Left cardiac atrium (tissue), 4 donors: ENCODE data around the gene HYI. TPM values are rescaled to one million over a fixed set of nuclear protein-coding genes. Genes with fewer than 3 reads are reported as not detected.
"Not testable (repeated sequence)": the region's sequence is repeated elsewhere in the genome, so short reads cannot be mapped to it uniquely, and the experiment has no call there.

Source experiments
- ATAC-seq, 2 donors: fragments of 200-7000 bp; cut with Tn5 transposase; one replicate each; pipeline ENCODE4 v1.9.1; 2020; ENCODE audit warnings: mild to moderate bottlenecking in 2 of 2, moderate library complexity in 2 of 2
- DNase-seq: peaks from one replicate; pipeline ENCODE4 v3.0.0-alpha.2; 2020
- intact Hi-C, 2 donors: fragments of 100-400 bp; cut with DNase I; formaldehyde crosslinking; loops; one replicate each; pipeline versions ENCODE4 v1.14.1 to v1.15.1; 2022 to 2023
- microRNA-seq, 2 donors: library from miRNA; unstranded; fragments of <30 nt; microRNA quantifications; one replicate each; pipeline ENCODE4 v1.2.0, GENCODE V29; 2020
- total RNA-seq, 2 donors: library from RNA; stranded (reverse); fragmentation: NEBNext Ultra II Directional; extraction: Animal tissue kit (Norgen Biotek cat#: 25700); gene quantifications; one replicate each; pipeline ENCODE4 v1.2.1, GENCODE V29; 2021
- donor health status: DM: no; HTN: yes; CAD: no.
- donor health status: DM: no; HTN: yes; CAD: no; lungs with severe emphysema.
- donor health status: DM: yes; HTN: yes; CAD: no.
- donor health status: Dilated cardiomyopathy.

The HYI gene
- total RNA-seq, 2 donors from 2014 or later = 24.8 to 29.3 TPM

- no peak for DNase-seq
- intact Hi-C loops = loop anchor here (5.0 to 10.0 kb wide), 2 partner anchors 184 to 191 kb away; no protein-coding TSS in a partner anchor
- no peak for ATAC-seq
Observed at GRCh38 chr1:43415901-43416300, 37.8 kb downstream of the HYI start.

DNA sequence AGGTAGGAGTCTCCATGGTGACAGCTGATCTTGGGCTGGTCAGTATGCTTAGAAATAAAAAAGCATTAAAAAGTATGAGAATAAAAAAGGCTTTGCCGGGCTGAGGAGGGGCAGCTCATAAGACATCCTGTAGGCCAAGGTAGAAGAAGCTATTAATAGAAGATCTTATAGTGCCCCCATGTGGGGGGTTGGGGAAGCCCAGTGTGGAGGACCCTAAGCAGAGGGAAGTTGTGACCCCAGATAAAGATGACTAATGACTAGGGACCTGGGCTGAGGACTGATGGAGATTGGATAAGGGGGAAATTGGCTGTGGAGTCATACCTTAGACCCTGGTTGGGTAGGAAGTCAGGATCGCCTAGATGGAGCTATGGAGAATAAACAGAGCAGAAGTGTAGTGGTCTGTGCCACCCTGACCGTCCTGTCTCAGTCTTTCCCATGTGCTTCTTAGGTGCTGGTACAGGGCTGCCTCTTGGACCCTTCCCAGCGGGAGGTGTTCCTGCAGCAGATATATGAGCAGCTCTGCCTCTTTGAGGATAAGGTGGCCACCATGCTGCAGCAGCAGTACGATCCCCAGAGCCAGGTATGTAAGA lies 39.0 kb downstream of the HYI start:
- ATAC-seq (peak; percentile 76 to 84), DNase-seq (peak; percentile 62)
- intact Hi-C loops = loop anchor here (5.0 to 10.0 kb wide), 2 partner anchors 182 to 190 kb away; no protein-coding TSS in a partner anchor

DNA sequence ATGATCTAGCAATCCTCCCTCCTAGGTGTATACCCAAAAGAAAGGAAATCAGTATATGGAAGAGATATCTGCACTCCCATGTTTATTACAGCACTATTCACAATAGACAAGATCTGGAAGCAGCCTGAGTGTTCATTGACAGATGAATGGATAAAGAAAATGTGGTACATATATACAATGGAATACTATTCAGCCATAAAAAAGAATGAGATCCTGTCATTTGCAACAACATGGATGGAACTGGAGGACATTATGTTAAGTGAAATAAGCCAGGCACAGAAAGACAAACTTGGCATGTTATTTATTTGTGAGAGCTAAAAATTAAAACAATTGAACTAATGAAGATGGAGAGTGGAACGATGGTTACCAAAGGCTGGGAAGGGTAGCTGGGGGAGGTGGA lies 40.3 kb downstream of the HYI start:
- DNase-seq, ATAC-seq: not testable (repeated sequence)
- intact Hi-C loops = loop anchor here in 1 of 2 donors (10.0 kb wide), 1 partner anchor 189 kb away; no protein-coding TSS in a partner anchor

- ATAC-seq (no peak), DNase-seq (no peak)
- intact Hi-C loops = loop anchor here in 1 of 2 donors (10.0 kb wide), 1 partner anchor 186 kb away; no protein-coding TSS in a partner anchor
Observed at GRCh38 chr1:43410571-43410970, 43.2 kb downstream of the HYI start.

- intact Hi-C loops = no loop called here
- peak in 1 of 2 donors; percentile 27 for ATAC-seq
- DNase-seq = no peak
Observed at GRCh38 chr1:43405876-43406234, 47.9 kb downstream of the HYI start.

DNA sequence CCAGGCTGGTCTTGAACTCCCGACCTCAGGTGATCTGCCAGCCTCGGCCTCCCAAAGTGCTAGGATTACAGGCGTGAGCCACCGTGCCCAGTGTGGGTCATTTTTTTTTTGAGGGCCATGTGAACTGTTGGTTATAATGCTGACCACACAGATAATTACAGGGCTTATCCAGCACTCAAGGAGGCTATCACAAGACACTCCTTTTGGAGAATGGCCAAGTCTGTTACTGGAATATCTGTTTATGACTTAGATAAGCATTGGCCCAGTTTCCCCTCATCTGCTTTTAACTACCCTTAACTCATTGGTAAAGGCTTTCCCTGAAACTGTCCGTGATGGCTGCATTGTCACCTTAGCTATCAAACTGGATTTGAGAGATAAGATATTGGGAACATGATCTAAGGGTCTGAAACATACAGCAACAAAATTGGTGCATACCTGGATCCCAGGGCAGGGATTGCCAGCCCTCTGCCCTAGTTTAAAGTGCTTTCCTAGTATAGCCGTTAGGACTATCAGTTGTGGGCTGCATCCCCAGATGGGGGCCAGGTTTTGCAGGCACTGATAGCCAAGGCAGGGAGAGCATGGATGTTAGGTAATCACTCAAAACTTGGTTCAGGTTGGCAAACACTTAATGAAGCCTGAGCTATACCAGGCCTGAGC lies 48.4 kb downstream of the HYI start:
- intact Hi-C loops = no loop called here
- ATAC-seq (peak; percentile 45 to 87), DNase-seq (no peak)

GRCh38 chr1:43404353-43404752 lies 49.4 kb downstream of the HYI start:
- ATAC-seq (no peak), DNase-seq (no peak)
- intact Hi-C loops = no loop called here

GRCh38 chr1:43402089-43402865 lies 51.5 kb downstream of the HYI start:
- no peak for DNase-seq
- intact Hi-C loops = no loop called here
- no peak for ATAC-seq

Small RNA genes lying within 50 kb of the gene (microRNA-seq; reads per million reads assigned to microRNA genes)
- 0.20 to 0.27 reads per million in 2 donors for gene MIR6735

Other genes starting within 250 kb of the HYI start
- gene TMEM125, start 183.9 kb downstream of the HYI start, total RNA-seq = under 1 TPM; 0.41 to 0.65 TPM
- not detected for gene C1orf210, start 168.3 kb downstream of the HYI start, total RNA-seq
- gene TIE1, start 152.9 kb downstream of the HYI start, total RNA-seq = 10 to 100 TPM; 23.1 to 38.9 TPM
- gene MPL, start 116.1 kb downstream of the HYI start, total RNA-seq = under 1 TPM; 0.44 to 0.65 TPM
- gene CDC20, start 95.0 kb downstream of the HYI start, total RNA-seq = 1 to 10 TPM in 1 of 2 donors, under 1 TPM in 1; 0.34 to 1.4 TPM
- 10 to 100 TPM; 35.9 to 49.4 TPM for gene ELOVL1, start 85.9 kb downstream of the HYI start, total RNA-seq
- gene MED8, start 64.1 kb downstream of the HYI start, total RNA-seq = 10 to 100 TPM; 19.1 to 27.4 TPM
- gene SZT2, start 64.0 kb downstream of the HYI start, total RNA-seq = 10 to 100 TPM; 26.3 to 30.5 TPM
- 10 to 100 TPM; 37.4 to 63.1 TPM for gene PTPRF, start 77.0 kb upstream of the HYI start, total RNA-seq
- gene KDM4A, start 196.2 kb upstream of the HYI start, total RNA-seq = 10 to 100 TPM; 13.7 to 15.3 TPM